ENCODE results near the gene IL15RA. TPM values are rescaled to one million over a fixed set of nuclear protein-coding genes. Genes with fewer than 3 reads are reported as not detected.

The IL15RA gene
- total RNA-seq, 1 donor from 2014 or later = 3.1 TPM

DNA sequence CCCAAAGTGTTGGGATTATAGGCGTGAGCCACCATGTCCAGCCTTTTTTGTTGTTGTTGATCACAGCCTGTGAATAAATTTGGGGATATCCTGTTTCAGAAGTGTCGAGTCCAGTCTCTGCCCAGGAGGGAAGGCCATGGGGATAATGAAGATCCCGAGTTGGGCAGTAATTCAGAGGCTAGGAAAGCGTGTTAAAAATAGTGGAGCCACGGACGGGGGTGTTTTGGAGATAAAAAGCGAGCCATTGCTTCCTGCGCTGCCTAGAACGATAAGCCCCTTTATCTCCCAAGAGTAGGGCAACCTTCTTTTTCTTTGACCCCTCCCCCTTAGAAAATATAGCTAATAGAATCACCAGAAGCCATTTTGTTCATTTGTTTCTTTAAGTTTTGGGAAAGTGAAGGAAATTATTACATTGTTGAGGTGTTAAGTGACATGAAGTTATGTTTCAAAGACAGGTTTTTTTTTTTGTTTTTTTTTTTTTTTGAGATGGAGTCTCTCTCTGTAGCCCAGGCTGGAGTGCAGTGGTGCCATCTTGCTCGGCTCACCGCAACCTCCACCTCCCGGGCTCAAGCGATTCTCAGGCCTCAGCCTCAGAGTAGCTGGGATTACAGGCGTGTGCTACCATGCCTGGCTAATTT is 43.3 kb downstream of the IL15RA start:
- H3K4me1 Mint-ChIP-seq (ENCODE audit: low read depth, unreplicated experiment) = no peaks in the 10 kb centered on the region
- H3K27me3 Mint-ChIP-seq (ENCODE audit: low read depth, unreplicated experiment) = no peaks in the 10 kb centered on the region

DNA sequence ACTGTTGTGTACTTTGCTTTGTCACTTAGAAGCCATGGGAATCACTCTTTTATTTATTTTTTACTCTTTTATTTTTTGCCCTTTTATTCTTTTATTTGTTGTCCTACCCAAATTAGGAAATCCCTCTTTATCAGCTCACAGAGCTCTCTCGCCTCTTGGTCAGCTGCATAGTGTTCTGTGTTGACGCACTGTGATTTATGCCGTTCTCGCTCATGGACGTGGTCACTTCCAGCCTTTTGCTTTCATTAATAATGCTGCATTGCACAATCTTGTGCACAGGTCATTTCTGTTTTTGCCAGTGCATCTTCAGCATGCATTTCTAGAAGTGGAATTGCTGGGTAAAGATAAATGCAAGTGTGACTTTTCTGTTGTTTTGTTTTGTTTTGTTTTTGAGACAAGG is 45.0 kb downstream of the IL15RA start:
- Histone ChIP-seq H4K20me1 (ENCODE audit: insufficient read depth, low read length) (no peaks in the 10 kb centered on the region), H2AFZ (ENCODE audit: low read depth, low read length) (no peak overlapping the region), H3K9ac (ENCODE audit: low read length) (no peak overlapping the region), H3K27ac (ENCODE audit: low read depth, low read length) (no peak overlapping the region), H3K36me3 (ENCODE audit: insufficient read depth, low read length) (peaks cover 47% of the 10 kb centered on the region), H3K4me3 (ENCODE audit: insufficient read depth, low read depth, low read length) (no peak overlapping the region), H3K79me2 (ENCODE audit: insufficient read depth, low read length) (no peaks in the 10 kb centered on the region), H3K9me3 (ENCODE audit: insufficient read depth, low read depth, low read length) (no peaks in the 10 kb centered on the region), H3K4me2 (ENCODE audit: low read length) (no peak overlapping the region), H3K4me1 (ENCODE audit: insufficient read depth, low read length) (no peaks in the 10 kb centered on the region), H3K27me3 (ENCODE audit: insufficient read depth, low read length) (no peaks in the 10 kb centered on the region)
- no peak for DNase-seq (ENCODE audit: low read depth)
- TF ChIP-seq, protein P1, sequence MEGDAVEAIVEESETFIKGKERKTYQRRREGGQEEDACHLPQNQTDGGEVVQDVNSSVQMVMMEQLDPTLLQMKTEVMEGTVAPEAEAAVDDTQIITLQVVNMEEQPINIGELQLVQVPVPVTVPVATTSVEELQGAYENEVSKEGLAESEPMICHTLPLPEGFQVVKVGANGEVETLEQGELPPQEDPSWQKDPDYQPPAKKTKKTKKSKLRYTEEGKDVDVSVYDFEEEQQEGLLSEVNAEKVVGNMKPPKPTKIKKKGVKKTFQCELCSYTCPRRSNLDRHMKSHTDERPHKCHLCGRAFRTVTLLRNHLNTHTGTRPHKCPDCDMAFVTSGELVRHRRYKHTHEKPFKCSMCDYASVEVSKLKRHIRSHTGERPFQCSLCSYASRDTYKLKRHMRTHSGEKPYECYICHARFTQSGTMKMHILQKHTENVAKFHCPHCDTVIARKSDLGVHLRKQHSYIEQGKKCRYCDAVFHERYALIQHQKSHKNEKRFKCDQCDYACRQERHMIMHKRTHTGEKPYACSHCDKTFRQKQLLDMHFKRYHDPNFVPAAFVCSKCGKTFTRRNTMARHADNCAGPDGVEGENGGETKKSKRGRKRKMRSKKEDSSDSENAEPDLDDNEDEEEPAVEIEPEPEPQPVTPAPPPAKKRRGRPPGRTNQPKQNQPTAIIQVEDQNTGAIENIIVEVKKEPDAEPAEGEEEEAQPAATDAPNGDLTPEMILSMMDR (IDR thresholded peaks at IDR 0.05; ENCODE audit: insufficient read depth, low read depth, low read length) = no peak
- TF ChIP-seq EZH2 (IDR thresholded peaks at IDR 0.05; ENCODE audit: insufficient read depth, low read length) = no peak
- FAIRE-seq = no peak
- Mint-ChIP-seq H3K4me1 (ENCODE audit: low read depth, unreplicated experiment) (no peaks in the 10 kb centered on the region), H3K9me3 (ENCODE audit: unreplicated experiment) (no peaks in the 10 kb centered on the region), H3K27ac (ENCODE audit: unreplicated experiment) (no peak overlapping the region), H3K4me3 (ENCODE audit: unreplicated experiment) (no peak overlapping the region), H3K27me3 (ENCODE audit: low read depth, unreplicated experiment) (no peaks in the 10 kb centered on the region), H3K36me3 (ENCODE audit: low read depth, unreplicated experiment) (peaks cover 24% of the 10 kb centered on the region)

More for the DNA sequence above, 43.3 kb downstream of the IL15RA start:
- Mint-ChIP-seq H3K4me3 (ENCODE audit: unreplicated experiment) (no peak overlapping the region), H3K36me3 (ENCODE audit: low read depth, unreplicated experiment) (peaks cover 24% of the 10 kb centered on the region), H3K27ac (ENCODE audit: unreplicated experiment) (no peak overlapping the region), H3K9me3 (ENCODE audit: unreplicated experiment) (peaks cover 2% of the 10 kb centered on the region)
- Histone ChIP-seq H2AFZ (ENCODE audit: low read depth, low read length) (no peak overlapping the region), H3K79me2 (ENCODE audit: insufficient read depth, low read length) (no peaks in the 10 kb centered on the region), H3K27ac (ENCODE audit: low read depth, low read length) (no peak overlapping the region), H3K4me1 (ENCODE audit: insufficient read depth, low read length) (no peaks in the 10 kb centered on the region), H3K27me3 (ENCODE audit: insufficient read depth, low read length) (no peaks in the 10 kb centered on the region), H4K20me1 (ENCODE audit: insufficient read depth, low read length) (no peaks in the 10 kb centered on the region), H3K4me3 (ENCODE audit: insufficient read depth, low read depth, low read length) (no peak overlapping the region), H3K9ac (ENCODE audit: low read length) (no peak overlapping the region), H3K4me2 (ENCODE audit: low read length) (no peak overlapping the region), H3K9me3 (ENCODE audit: insufficient read depth, low read depth, low read length) (no peaks in the 10 kb centered on the region), H3K36me3 (ENCODE audit: insufficient read depth, low read length) (peaks cover 48% of the 10 kb centered on the region)
- DNase-seq (ENCODE audit: low read depth) (no peak), FAIRE-seq (no peak)
- no peak for TF ChIP-seq EZH2 (IDR thresholded peaks at IDR 0.05; ENCODE audit: insufficient read depth, low read length)
- TF ChIP-seq, protein P1 (IDR thresholded peaks at IDR 0.05; ENCODE audit: insufficient read depth, low read depth, low read length) = no peak

DNA sequence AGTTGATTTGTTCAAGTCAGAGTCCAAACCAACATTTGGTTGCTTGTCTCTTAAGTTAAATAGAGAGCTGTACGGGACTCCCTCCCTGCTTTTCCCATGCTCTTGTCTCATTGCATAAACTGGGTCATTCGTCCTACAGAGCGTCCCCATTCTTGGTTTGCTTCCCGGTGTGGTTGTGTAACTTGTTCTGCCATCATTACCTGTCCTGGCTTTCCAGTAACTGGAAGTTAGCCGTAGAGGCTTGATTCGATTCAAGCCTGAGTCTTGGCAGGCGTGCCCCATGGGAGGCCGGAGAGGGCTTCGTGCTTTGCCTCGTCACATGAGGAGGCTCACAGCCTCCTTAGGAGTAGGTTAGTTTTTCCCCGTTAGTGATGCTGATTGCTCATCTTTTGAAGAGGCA is 47.1 kb downstream of the IL15RA start:
- Histone ChIP-seq H3K79me2 (ENCODE audit: insufficient read depth, low read length) (no peaks in the 10 kb centered on the region), H2AFZ (ENCODE audit: low read depth, low read length) (no peak overlapping the region), H3K9ac (ENCODE audit: low read length) (no peak overlapping the region), H3K9me3 (ENCODE audit: insufficient read depth, low read depth, low read length) (no peaks in the 10 kb centered on the region), H3K27ac (ENCODE audit: low read depth, low read length) (no peak overlapping the region), H3K4me1 (ENCODE audit: insufficient read depth, low read length) (peaks cover 6% of the 10 kb centered on the region), H3K36me3 (ENCODE audit: insufficient read depth, low read length) (peaks cover 40% of the 10 kb centered on the region), H3K4me3 (ENCODE audit: insufficient read depth, low read depth, low read length) (no peak overlapping the region), H3K27me3 (ENCODE audit: insufficient read depth, low read length) (no peaks in the 10 kb centered on the region), H4K20me1 (ENCODE audit: insufficient read depth, low read length) (no peaks in the 10 kb centered on the region), H3K4me2 (ENCODE audit: low read length) (no peak overlapping the region)
- no peaks in the 10 kb centered on the region for H3K27me3 Mint-ChIP-seq (ENCODE audit: low read depth, unreplicated experiment)
- H3K36me3 Mint-ChIP-seq (ENCODE audit: low read depth, unreplicated experiment) = peaks cover 26% of the 10 kb centered on the region
- FAIRE-seq (no peak), DNase-seq (ENCODE audit: low read depth) (no peak)
- no peak overlapping the region for H3K4me3 Mint-ChIP-seq (ENCODE audit: unreplicated experiment)
- TF ChIP-seq, protein P1 (IDR thresholded peaks at IDR 0.05; ENCODE audit: insufficient read depth, low read depth, low read length) = no peak
- TF ChIP-seq EZH2 (IDR thresholded peaks at IDR 0.05; ENCODE audit: insufficient read depth, low read length) = no peak
- H3K4me1 Mint-ChIP-seq (ENCODE audit: low read depth, unreplicated experiment) = no peaks in the 10 kb centered on the region
- H3K27ac Mint-ChIP-seq (ENCODE audit: unreplicated experiment) = no peak overlapping the region
- H3K9me3 Mint-ChIP-seq (ENCODE audit: unreplicated experiment) = no peaks in the 10 kb centered on the region
